GM21786 (cell line): ENCODE data around the gene TPSB2.
"Not testable (repeated sequence)": the region's sequence is repeated elsewhere in the genome, so short reads cannot be mapped to it uniquely, and the experiment has no call there.

ENCODE experiments used
- ATAC-seq: cut with Tn5 transposase; IDR thresholded peaks from one replicate; pipeline ENCODE4 v1.9.1; 2021; ENCODE audit not compliant: unreplicated experiment

TPSB2 gene

GRCh38 chr16:1185460-1186207 is 44.4 kb downstream of the TPSB2 start:
- ATAC-seq: not testable (repeated sequence)

GRCh38 chr16:1184980-1185379 is 45.0 kb downstream of the TPSB2 start:
- ATAC-seq: no peak

DNA sequence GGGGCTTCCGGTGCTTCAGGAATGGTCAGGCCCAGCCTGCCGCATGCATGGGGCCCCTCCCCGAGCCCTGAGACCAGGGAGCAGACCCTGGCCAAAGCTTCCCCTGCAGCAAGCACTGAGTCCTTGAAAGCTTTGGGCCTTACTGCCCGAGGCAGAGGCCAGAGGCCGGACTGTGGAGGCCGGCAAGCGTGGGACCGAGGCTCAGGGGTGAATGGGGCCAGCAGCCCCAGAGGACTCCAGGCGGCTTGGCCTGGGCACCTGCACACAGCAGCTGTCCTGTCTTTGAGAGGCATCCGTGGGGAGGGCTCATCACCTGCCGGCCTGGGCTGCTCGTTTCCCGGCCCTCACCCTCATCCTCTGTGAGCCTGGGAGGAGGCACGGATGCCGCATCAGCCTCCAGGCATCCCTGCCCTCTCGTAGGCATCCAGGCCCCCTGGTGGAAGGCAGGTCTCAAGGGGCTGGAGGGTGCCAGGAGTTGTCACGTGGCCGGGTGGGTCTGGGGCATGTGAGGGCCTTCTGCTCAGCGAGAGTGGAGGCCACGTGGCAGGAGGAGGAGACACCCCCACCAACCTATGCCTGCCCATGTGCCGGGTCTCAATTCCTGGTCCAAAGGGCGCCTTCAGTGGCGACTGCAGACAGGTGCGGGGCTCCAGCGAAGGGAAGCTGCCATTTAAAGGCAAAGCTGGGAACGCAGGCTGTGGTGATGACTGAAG is 45.7 kb downstream of the TPSB2 start:
- ATAC-seq: no peak

- no peak for ATAC-seq
Observed at GRCh38 chr16:1182950-1183907, 46.8 kb downstream of the TPSB2 start.

DNA sequence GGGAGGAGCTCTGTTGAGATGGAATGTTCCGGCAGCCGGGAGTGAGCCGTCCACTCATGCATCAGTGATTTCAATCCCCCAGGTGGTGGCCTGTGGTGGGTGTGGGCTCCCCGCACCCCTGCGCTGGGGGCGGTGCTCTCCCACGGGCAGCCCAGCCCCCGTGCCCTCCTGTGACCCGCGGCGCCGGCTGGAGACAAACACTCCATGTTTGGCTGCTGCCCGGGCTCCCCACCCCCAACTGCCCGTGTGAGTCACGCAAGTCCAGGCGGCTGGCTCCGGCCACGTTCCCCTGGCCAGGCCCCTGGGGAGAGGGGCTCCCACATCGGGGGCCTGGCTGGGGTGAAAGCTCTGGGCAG is 47.7 kb downstream of the TPSB2 start:
- no peak for ATAC-seq

GRCh38 chr16:1181404-1182315 is 48.3 kb downstream of the TPSB2 start:
- ATAC-seq: no peak

DNA sequence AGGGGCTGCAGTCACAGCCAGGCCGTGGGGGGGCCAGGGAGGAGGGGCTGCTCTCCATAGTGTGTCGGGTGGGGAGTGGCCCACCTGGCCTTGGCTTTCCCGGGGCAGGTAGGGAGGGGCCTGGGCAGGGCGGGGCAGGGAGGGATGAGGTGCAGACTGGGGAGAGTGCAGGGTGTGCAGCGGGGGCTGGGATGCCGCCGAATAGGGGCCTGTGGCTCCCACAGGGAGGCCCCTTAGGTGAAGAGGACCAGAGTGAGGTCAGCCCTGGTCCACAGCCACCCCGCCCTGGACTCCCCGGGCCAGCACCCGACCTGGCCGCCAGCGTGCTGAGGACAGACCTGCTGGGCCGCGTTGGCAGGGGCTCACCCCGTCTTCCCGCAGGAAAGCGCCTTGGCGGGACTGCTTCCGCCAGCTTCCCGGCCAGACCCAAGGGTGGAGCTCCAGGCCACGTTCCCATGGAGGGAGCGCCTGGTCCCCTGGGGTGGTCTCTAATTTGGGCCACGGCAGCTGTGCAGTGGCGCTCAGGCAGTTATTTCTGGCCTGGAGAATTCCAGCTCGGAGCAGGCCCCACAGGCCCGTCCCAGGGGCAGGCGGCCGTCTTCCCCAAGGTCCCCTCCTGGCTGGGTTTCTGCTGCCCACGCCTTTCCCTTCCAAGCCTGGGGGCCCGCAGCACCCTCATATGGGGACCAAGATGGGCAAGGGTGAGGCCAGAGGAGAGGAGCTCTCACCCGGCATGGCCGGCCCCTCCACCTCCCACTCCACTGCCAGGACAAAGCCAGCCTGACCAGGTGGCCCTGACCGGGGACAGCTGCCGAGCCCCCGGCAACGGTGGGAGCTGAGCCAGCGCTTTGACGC is 49.2 kb downstream of the TPSB2 start:
- ATAC-seq: no peak
